Measurements from ENCODE around the gene BHLHE23. TPM values are rescaled to one million over a fixed set of nuclear protein-coding genes. Genes with fewer than 3 reads are reported as not detected.

The BHLHE23 gene
- total RNA-seq, 4 donors from 2014 or later, result not detected

DNA sequence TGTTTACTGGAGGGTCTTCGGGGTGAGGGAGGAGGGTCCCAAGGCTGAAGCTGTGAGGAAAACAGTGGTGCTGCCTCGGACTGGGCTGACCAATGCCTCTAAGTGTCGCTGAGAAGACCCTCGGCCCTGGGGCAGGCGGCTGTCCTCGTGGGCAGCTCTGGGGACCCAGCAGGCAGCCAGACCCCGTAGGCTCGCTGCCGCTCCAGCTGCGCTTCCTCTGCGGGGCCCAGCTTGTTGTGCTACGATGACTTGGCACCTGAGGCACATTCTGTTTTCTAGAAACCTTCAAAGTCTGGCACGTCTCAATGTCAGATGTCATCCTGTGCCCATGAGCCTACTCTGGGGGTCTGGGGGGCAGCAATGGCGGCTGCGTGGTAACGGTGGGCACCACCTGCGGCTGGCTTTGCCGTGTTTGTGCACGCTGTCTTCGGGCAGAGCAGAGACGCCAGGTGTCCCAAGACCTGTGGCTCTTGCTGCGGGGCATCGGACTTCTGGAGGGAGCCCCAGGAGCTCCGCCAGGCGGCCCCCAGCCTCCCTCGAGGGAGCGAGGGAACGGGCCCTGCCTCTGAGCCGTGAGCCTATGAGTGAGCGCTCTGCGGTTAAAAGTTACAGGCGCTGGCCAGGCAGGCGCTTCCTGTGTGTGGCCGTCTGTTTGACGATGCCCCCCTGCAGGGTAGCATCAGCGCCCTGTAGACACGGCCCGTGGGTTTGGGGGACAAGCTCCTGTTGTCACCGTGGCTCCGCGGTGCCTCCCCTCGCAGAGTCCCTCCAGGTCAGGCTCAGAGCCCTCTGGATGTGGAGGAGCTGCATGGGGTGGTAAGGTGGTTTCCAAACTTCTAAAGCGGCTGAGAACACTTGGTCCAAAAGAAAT lies 47.4 kb downstream of the BHLHE23 start:
- H3K4me1 ChIP-seq, result peaks cover 5 to 6% (median 5%) of the 10 kb centered on the region in 4 donors
- H3K27ac ChIP-seq (replicated peaks in 1 of 4), result no peak overlapping the region
- H3K36me3 ChIP-seq, result peaks cover 0 to 40% (median 10%) of the 10 kb centered on the region in 4 donors
- no peaks in the 10 kb centered on the region for H3K27me3 ChIP-seq
- TF ChIP-seq POLR2A (IDR thresholded peaks at IDR 0.05; ENCODE audit: low read depth), result no peak
- no peak for DNase-seq (ENCODE audit: extremely low spot score)
- no peaks in the 10 kb centered on the region for H3K9me3 ChIP-seq
- WGBS, result 69% methylated on average over 23 of the region's 43 CpGs
- no peak overlapping the region for H3K4me3 ChIP-seq
- intact Hi-C loops (cut with DNase I), result loop anchor here (10.0 kb wide), 1 partner anchor 255 kb away; the partner anchor contains the start of gene YTHDF1

DNA sequence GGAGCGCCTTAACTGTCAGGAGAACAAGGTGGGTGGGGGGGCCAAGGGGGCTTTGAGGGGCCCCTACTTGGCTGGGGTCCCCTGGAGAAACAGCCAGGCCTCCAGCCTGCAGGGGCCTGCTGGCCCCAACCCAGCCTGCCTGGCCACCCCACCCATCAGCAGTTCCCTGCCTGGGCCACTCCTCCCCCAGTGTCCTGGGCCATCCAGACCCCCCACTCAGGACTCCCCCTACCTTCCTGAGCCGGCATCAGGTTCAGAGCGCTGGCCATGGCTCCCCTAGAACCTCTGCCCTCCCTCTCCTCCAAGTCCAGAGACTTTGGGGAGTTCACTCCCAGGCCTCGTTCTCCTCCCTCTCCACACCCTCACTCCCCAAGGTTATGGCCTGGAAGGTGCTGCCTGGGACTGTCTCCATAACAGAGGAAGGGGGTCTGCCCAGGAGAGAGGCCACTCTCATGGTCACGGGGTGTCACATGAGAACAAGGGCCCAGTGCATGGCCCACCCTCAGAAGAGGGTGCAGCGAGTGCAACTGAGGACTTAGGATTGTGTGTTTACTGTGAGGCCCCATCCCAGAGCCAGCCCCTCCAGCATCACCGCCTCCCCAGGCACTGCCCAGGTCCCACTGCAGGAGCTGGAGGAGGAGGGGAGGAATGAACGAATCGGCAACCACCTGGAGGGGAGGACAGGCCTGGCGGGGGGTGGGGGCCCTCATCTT lies 48.2 kb downstream of the BHLHE23 start:
- peaks cover 11 to 14% (median 13%) of the 10 kb centered on the region in 4 donors for H3K4me1 ChIP-seq
- peaks cover 0 to 32% (median 6%) of the 10 kb centered on the region in 4 donors for H3K36me3 ChIP-seq
- DNase-seq (ENCODE audit: extremely low spot score), result no peak
- no peak overlapping the region for H3K27ac ChIP-seq (replicated peaks in 1 of 4)
- intact Hi-C loops (cut with DNase I), result loop anchor here (10.0 kb wide), 1 partner anchor 256 kb away; the partner anchor contains the start of gene YTHDF1
- H3K9me3 ChIP-seq, result no peaks in the 10 kb centered on the region
- H3K27me3 ChIP-seq, result no peaks in the 10 kb centered on the region
- TF ChIP-seq EP300 (IDR thresholded peaks at IDR 0.05), result no peak
- no peak for TF ChIP-seq POLR2A (IDR thresholded peaks at IDR 0.05; ENCODE audit: low read depth)
- no peak for TF ChIP-seq POLR2AphosphoS5 (IDR thresholded peaks at IDR 0.05)
- TF ChIP-seq, protein P1, sequence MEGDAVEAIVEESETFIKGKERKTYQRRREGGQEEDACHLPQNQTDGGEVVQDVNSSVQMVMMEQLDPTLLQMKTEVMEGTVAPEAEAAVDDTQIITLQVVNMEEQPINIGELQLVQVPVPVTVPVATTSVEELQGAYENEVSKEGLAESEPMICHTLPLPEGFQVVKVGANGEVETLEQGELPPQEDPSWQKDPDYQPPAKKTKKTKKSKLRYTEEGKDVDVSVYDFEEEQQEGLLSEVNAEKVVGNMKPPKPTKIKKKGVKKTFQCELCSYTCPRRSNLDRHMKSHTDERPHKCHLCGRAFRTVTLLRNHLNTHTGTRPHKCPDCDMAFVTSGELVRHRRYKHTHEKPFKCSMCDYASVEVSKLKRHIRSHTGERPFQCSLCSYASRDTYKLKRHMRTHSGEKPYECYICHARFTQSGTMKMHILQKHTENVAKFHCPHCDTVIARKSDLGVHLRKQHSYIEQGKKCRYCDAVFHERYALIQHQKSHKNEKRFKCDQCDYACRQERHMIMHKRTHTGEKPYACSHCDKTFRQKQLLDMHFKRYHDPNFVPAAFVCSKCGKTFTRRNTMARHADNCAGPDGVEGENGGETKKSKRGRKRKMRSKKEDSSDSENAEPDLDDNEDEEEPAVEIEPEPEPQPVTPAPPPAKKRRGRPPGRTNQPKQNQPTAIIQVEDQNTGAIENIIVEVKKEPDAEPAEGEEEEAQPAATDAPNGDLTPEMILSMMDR (IDR thresholded peaks at IDR 0.05), result no peak
- H3K4me3 ChIP-seq, result no peak overlapping the region
- 80% methylated on average over 8 of the region's 10 CpGs for WGBS

DNA sequence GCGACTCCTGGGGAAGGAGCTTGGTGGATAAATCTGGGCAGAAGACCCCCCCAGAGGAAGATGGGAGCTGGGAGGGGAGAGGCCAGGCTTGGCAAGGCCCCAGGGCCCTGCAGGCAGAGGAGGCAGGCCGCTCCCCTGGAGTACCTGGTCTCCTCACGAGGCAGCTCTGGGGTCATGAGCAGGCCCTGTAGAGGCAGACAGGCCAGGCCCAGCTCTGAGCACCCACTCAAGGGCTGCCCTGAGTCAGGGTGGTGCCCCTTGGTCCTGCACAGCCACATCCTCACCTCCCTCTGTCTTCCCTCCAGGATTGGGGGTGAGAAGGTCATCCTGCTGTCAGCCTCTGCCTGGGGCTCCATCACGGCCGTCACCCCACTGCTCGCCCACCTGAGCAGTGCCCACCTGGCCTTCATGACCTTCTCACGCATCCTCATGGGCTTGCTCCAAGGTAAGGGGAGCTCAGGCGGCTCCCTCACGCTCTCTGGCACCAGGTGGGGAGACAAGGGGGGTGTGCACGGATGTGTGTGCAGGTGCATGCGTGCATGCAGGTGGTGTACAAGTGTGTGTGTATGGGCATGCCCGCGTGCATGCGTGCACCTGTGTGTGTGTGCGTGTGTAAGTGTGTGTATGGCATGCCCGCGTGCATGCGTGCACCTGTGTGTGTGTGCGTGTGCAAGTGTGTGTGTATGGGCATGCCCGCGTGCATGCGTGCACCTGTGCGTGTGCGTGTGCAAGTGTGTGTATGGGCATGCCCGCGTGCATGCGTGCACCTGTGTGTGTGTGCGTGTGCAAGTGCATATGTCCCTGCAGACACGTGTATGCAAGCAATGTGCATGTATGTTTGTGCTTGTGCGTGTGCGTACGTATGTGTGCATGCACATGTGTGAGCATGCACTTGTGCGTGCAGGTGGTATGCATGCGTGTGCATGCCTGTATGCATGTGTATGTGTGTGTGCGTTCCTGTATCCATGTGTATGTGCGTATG lies 49.3 kb downstream of the BHLHE23 start:
- DNase-seq (ENCODE audit: extremely low spot score), result no peak
- H3K4me1 ChIP-seq, result peaks cover 23 to 25% (median 24%) of the 10 kb centered on the region in 4 donors
- H3K27ac ChIP-seq (replicated peaks in 1 of 4), result no peak overlapping the region
- intact Hi-C loops (cut with DNase I), result loop anchor here (10.0 kb wide), 1 partner anchor 257 kb away; the partner anchor contains the start of gene YTHDF1
- peaks cover 0 to 21% (median under 1%) of the 10 kb centered on the region in 4 donors for H3K36me3 ChIP-seq
- no peak overlapping the region for H3K4me3 ChIP-seq
- no peaks in the 10 kb centered on the region for H3K27me3 ChIP-seq
- WGBS, result 92% methylated on average over 33 of the region's 36 CpGs
- no peaks in the 10 kb centered on the region for H3K9me3 ChIP-seq
- TF ChIP-seq POLR2A (IDR thresholded peaks at IDR 0.05; ENCODE audit: low read depth) (no peak), EP300 (IDR thresholded peaks at IDR 0.05) (no peak), POLR2AphosphoS5 (IDR thresholded peaks at IDR 0.05) (no peak)
- TF ChIP-seq, protein P1 (IDR thresholded peaks at IDR 0.05), result no peak

DNA sequence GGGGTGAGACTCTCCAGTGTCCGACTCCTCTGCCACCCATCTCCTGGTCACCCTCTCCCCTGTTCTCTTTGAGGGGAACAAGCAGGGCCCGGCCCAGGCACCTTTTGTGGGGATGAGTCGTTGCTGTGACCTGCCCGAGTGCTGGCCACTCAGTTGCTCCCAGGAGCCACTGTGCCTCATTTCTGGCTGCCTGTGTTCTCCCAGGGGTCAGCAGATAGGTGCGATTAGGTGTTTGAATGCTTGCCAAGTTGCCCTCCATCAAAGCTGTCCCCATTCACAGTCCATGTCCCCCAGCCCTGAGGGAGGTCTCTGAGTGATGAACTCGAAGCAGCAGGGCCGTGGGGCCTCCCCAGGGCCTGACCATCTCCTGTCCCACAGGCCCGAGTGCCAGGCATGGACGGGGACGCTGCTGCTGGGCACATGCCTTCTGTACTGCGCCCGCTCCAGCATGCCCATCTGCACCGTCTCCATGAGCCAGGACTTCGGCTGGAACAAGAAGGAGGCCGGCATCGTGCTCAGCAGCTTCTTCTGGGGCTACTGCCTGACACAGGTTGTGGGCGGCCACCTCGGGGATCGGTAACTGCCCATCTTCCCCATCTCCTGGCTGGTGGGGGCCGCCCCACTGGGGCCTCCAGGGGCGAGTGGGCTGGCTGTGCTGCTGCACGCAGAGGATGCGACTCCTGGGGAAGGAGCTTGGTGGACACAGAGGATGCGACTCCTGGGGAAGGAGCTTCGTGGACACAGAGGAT lies 50.2 kb downstream of the BHLHE23 start:
- no peak for DNase-seq (ENCODE audit: extremely low spot score)
- Histone ChIP-seq H3K9me3 (no peaks in the 10 kb centered on the region), H3K4me1 (peaks cover 28 to 32% (median 31%) of the 10 kb centered on the region in 4 donors), H3K4me3 (no peak overlapping the region), H3K27ac (replicated peaks in 1 of 4) (no peak overlapping the region), H3K36me3 (peaks cover 0 to 18% (median 0%) of the 10 kb centered on the region in 4 donors), H3K27me3 (no peaks in the 10 kb centered on the region)
- TF ChIP-seq POLR2A (IDR thresholded peaks at IDR 0.05; ENCODE audit: low read depth) (no peak), POLR2AphosphoS5 (IDR thresholded peaks at IDR 0.05) (no peak), EP300 (IDR thresholded peaks at IDR 0.05) (no peak)
- TF ChIP-seq, protein P1 (IDR thresholded peaks at IDR 0.05), result no peak
- 85% methylated on average over 12 of the region's 25 CpGs for WGBS
- intact Hi-C loops (cut with DNase I), result loop anchor here (10.0 kb wide), 1 partner anchor 258 kb away; the partner anchor contains the start of gene YTHDF1

Other genes starting within 250 kb of the BHLHE23 start
- 10 to 100 TPM in 2 of 4 donors, 1 to 10 TPM in 2; 7.6 to 16.7 (median 10.3) TPM for gene MRGBP, start 210.5 kb downstream of the BHLHE23 start, total RNA-seq
- 10 to 100 TPM; 46.1 to 84.5 (median 62.7) TPM for gene OGFR, start 202.1 kb downstream of the BHLHE23 start, total RNA-seq
- gene COL9A3, start 189.9 kb downstream of the BHLHE23 start, total RNA-seq, result 10 to 100 TPM; 13.4 to 22.9 (median 18.4) TPM
- 10 to 100 TPM; 12.3 to 29.7 (median 18.8) TPM for gene TCFL5, start 145.1 kb downstream of the BHLHE23 start, total RNA-seq
- gene DIDO1, start 80.5 kb downstream of the BHLHE23 start, total RNA-seq, result 10 to 100 TPM; 48.9 to 61.6 (median 55.7) TPM
- 10 to 100 TPM; 22.4 to 30.1 (median 25.6) TPM for gene GID8, start 68.8 kb downstream of the BHLHE23 start, total RNA-seq
- gene SLC17A9, start 54.3 kb downstream of the BHLHE23 start, total RNA-seq, result 1 to 10 TPM; 2.2 to 5.2 (median 2.7) TPM
- gene YTHDF1, start 209.2 kb upstream of the BHLHE23 start, total RNA-seq, result 10 to 100 TPM; 17.9 to 32.1 (median 29.7) TPM
- not detected for gene BIRC7, start 228.9 kb upstream of the BHLHE23 start, total RNA-seq
- under 1 TPM in 2 of 4 donors, not detected in 2; 0.17 to 0.45 TPM for gene NKAIN4, start 247.5 kb upstream of the BHLHE23 start, total RNA-seq